Measurements from ENCODE around the gene ESYT1.
A peak's percentile ranks its signal among the peaks of the same experiment; 100 is the strongest.

ESYT1 gene

GRCh38 chr12:56157201-56158028 is 29.3 kb downstream of the ESYT1 start:
- peak; percentile 81 for DNase-seq (ENCODE audit: low spot score)
- ChIA-PET CTCF (no interaction called here), POLR2A (ENCODE audit: low non-redundant PET) (no interaction called here)
- H3K27ac ChIP-seq = peak overlapping the region; percentile 97
- peak; percentile 62 for TF ChIP-seq CTCF (conservative IDR thresholded peaks at IDR 0.05; ENCODE audit: low read depth)

- POLR2A ChIA-PET (ENCODE audit: low non-redundant PET) = interaction anchor here (0.6 to 1.4 kb wide), 3 partner anchors 30 to 38 kb away, joined by 3 to 6 read pairs (median 3); partner anchors contain the start of gene ESYT1
- CTCF ChIA-PET = interaction anchor here (0.5 to 0.6 kb wide), 3 partner anchors 30 to 38 kb away, joined by 3 to 7 read pairs (median 4); no protein-coding TSS in a partner anchor
- peak; percentile 98 for DNase-seq (ENCODE audit: low spot score)
- no peak; the same call in 1 of the 2 replicates for TF ChIP-seq CTCF (conservative IDR thresholded peaks at IDR 0.05; ENCODE audit: low read depth)
- H3K27ac ChIP-seq = peak within 1 kb of the TSS; percentile 97
Measured at GRCh38 chr12:56158029-56158925, 30.2 kb downstream of the ESYT1 start, which contains the start of gene MYL6. MYL6 (plus strand) TSS chr12:56158359; CDS start chr12:56158402, 43 bp downstream.

DNA sequence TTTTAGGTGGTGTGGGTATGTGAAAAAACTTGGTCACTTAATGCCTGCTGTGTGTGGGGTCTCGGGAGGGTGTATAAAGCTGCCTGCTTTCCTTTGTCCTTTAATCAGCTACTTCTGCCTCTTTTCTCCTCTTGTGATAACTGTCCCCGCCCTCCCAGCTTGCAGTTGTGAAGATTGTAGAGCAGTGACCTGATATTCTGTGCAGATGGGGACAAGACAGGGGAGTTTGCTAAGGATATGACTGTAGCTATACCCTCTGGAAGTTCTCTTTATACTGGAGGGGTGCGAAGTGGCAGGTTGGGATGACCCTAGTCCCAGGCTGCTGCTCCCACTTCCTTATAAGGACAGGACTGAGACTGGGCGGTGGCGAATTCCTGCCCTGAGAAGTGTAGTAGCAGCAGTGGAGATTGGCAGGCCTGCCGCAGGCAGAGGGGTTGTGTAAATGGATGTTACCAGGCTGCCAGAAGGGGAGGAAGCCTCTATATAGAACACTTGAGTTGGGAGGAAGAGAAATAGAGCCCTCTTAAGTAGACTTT is 30.9 kb downstream of the ESYT1 start:
- peak overlapping the region; percentile 97 for H3K27ac ChIP-seq
- DNase-seq (ENCODE audit: low spot score) = peak; percentile 71
- ChIA-PET POLR2A (ENCODE audit: low non-redundant PET) (interaction anchor here (0.6 to 1.4 kb wide), 3 partner anchors 9 to 39 kb away, joined by 3 to 5 read pairs (median 3); partner anchors contain the start of gene ESYT1), CTCF (interaction anchor here (0.6 to 1.2 kb wide), 2 partner anchors 31 kb away, joined by 4 to 5 read pairs; partner anchors contain the start of gene SMARCC2)
- no peak for TF ChIP-seq CTCF (conservative IDR thresholded peaks at IDR 0.05; ENCODE audit: low read depth)

DNA sequence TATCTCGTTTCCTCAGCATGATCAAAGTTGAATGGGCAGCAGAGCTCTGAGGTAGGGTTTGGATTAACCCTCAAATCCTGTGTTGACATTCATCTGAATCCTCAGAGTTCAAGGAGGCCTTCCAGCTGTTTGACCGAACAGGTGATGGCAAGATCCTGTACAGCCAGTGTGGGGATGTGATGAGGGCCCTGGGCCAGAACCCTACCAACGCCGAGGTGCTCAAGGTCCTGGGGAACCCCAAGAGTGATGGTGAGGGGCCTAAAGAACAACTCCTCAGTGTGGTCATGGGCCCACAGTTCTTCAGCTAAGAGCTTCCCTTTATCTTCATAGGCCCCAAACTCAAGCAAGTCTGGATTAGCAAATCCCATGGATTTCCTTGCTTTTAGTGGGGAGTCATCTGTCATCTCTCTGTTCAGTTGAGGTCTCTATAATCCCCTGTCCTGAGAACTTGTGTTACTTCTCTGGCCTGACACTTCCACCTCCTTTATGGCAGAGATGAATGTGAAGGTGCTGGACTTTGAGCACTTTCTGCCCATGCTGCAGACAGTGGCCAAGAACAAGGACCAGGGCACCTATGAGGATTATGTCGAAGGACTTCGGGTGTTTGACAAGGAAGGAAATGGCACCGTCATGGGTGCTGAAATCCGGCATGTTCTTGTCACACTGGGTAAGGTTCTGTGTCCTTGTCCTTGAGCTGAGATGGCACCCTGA is 31.6 kb downstream of the ESYT1 start:
- ChIA-PET POLR2A (ENCODE audit: low non-redundant PET) (interaction anchor here (0.6 to 1.4 kb wide), 2 partner anchors 8 to 31 kb away, joined by 3 to 5 read pairs; partner anchors contain the start of gene ESYT1), CTCF (interaction anchor here (1.2 kb wide), 1 partner anchor 30 kb away, joined by 5 read pairs; the partner anchor contains the start of gene SMARCC2)
- TF ChIP-seq CTCF (conservative IDR thresholded peaks at IDR 0.05; ENCODE audit: low read depth) = no peak
- peak overlapping the region; percentile 97 for H3K27ac ChIP-seq
- DNase-seq (ENCODE audit: low spot score) = no peak

DNA sequence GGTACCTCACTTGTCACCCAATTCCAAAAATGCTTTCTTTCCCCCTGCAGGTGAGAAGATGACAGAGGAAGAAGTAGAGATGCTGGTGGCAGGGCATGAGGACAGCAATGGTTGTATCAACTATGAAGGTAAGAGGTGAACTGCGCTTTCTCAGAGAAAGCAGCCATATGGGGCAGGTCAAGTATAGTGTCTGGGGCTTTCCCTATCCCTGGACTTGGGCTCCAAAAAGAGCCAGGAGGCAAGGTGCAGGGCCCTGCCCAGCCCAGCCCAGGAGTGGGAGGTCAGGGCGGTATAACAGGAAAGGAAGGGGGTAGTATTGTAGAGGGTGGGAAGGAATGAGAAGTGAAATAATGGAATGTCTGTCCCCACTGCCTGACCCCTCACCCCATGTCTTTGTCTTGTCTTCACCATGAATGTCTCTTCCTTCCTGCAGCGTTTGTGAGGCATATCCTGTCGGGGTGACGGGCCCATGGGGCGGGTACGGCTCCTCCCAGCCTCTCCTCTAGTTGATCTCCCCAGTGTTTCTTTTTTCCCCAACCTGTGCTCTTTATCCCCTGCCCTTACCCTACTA is 32.2 kb downstream of the ESYT1 start:
- DNase-seq (ENCODE audit: low spot score) = peak; percentile 28
- CTCF ChIA-PET = interaction anchor here (1.2 kb wide), 1 partner anchor 29 kb away, joined by 5 read pairs; the partner anchor contains the start of gene SMARCC2
- no peak for TF ChIP-seq CTCF (conservative IDR thresholded peaks at IDR 0.05; ENCODE audit: low read depth)
- POLR2A ChIA-PET (ENCODE audit: low non-redundant PET) = interaction anchor here (0.5 to 0.6 kb wide), 2 partner anchors 13 to 41 kb away, joined by 3 to 8 read pairs; no protein-coding TSS in a partner anchor
- H3K27ac ChIP-seq = peak overlapping the region; percentile 97

All from RWPE1 (cell line).